Activated gamma-delta T cell treated with Interleukin-2 at 50 U/mL for 16 hours (primary cell): ENCODE results near the gene MXRA8.

ENCODE experiments used
- DNase-seq: peaks from one replicate; pipeline ENCODE4 v3.0.0-alpha.2; 2020

Gene MXRA8

DNA sequence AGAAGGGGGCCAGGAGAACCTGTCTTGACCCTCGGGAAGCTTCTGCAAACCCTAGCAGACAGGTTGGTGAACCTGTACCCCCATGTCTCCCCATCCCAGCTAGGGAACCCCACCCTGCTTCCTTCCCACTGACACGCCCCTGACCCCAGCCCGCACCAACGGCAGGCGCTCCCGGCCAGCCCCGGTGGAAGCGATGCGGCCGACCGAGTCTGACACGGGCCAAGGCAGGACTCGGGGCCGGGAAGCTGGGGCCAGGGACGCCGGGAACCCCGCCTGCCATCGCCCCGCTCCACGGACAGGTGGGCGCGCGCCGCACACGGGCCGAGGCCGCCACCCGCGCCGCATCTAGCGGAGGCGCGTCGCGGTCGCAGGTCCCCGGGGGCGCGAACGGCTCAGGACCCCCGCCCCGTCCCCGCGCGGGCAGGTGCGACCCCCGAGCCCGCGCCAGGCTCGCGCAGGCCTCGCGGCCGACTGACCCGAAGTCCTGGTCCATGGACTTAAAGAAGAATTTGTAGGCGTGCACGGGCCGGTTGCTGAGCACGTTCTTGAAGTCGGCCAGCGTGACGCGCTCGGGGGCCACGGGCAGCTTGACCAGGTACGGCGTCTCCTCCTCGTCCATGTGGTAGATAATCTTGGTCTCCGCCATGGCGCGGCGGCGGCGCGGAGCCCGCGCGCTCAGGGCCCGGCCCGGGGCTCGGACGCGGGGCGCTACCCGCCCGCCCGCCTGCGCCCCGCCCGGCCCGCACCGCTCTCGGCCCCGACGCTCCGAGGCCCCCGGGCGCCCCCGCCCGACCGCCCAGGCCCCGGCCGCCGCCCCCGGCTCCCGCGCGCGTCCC is 9.7 kb downstream of the MXRA8 start:
- DNase-seq, result no peak

GRCh38 chr1:1347663-1348419 is 10.5 kb downstream of the MXRA8 start:
- DNase-seq, result no peak

- DNase-seq, result no peak
These were observed 11.2 kb downstream of the MXRA8 start for GRCh38 chr1:1347026-1347595.

DNA sequence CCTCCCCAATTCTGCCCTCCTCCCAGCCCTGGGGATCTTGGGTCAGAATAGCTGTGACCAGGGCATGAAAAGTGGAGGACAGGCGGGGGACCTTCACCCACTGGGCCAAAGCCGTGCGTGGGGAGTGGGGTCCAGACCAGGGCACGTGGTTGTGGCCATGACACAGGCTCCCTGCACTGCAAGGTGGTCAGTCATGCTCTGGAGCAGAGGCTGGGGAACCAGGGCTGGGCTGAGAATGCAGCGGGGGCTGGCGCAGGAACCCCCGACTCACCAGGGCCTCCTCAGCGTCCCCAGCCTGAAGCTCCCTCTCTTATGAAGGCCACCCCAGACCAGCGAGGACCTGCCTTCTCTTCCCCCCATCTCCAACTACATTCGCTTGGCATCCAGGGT is 11.9 kb downstream of the MXRA8 start:
- no peak for DNase-seq

DNA sequence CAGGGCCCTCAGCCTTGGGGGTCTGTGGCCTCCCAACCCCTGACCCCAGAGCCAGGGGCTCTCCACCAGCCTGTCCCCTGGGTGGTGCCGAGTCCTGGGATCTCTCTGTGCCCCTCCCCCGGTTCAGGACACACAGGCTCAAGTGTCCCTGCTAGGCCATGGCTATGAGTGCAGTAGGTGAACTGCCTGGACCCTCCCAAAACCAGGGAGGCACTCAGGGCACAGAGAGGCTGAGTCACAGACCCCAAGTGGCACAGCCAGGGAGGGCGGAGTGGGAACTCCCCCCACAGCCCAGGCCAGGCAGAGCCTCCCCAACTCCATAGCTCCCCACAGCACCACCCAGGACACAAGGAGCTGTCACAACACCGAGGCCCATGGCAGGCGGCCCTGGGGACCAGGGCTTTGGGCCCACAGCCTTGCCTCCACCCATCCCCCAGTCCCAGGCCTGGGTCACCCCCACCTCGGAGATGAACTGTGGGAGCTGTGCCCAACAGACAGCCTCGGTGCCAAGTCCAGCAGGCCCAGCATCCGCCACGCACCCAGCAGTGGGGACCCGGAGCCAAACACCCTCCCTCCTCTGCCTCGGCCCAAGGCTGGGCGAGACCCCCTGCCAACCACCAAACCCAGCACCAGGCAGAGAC is 12.4 kb downstream of the MXRA8 start:
- DNase-seq, result no peak

GRCh38 chr1:1345384-1345783 is 13.0 kb downstream of the MXRA8 start:
- no peak for DNase-seq

GRCh38 chr1:1344655-1345361 is 13.5 kb downstream of the MXRA8 start:
- DNase-seq, result no peak

GRCh38 chr1:1343811-1344421 is 14.4 kb downstream of the MXRA8 start:
- DNase-seq, result no peak

- DNase-seq, result no peak
These were observed 15.7 kb downstream of the MXRA8 start for GRCh38 chr1:1342584-1343115.

DNA sequence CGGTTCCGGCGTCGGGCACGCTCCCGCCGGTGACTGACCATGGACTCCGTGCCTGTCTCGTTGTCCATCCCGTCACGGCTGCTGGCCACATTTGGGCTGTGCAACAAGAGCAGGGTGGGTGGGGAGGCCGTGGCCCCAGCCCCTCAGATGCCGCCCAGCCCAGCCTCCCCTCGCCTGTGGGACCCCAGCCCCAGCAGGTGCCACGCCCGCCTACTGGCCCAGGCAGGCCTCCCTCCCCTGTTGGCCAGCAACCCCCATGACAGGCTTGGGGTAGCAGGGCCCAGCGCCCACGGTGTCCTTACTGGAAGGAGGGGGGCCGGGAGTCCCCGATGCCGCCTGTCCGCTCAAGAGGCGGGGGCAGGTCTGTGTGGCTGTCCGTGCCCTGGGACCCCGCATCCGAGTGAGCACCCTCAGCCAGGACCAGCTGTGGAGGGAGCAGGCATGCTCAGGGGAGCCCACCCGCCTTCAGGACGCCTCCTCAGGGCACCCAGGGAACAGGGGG is 16.2 kb downstream of the MXRA8 start:
- DNase-seq, result no peak

DNA sequence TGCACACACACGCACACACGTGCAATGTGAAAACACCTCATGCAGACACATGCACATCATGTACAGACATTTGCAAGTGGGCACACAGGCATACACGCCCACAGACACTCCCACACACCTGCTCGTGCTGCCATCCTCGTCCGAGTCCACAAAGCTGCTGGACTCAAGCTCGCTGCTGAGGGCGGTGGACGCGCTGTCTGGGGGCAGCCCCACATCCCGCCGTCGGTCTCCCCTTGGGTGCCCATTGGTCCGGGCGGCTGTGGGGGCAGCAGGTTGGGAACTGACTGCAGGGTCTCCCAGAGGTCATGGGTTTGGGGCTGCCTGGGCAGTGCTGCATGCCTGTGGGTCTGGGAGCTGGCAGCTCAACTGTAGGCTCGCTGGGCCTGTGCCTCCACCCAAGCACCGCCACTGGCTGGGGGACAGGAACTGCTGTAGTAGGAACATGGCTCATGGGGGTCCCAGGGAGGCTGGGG is 16.8 kb downstream of the MXRA8 start:
- no peak for DNase-seq

DNA sequence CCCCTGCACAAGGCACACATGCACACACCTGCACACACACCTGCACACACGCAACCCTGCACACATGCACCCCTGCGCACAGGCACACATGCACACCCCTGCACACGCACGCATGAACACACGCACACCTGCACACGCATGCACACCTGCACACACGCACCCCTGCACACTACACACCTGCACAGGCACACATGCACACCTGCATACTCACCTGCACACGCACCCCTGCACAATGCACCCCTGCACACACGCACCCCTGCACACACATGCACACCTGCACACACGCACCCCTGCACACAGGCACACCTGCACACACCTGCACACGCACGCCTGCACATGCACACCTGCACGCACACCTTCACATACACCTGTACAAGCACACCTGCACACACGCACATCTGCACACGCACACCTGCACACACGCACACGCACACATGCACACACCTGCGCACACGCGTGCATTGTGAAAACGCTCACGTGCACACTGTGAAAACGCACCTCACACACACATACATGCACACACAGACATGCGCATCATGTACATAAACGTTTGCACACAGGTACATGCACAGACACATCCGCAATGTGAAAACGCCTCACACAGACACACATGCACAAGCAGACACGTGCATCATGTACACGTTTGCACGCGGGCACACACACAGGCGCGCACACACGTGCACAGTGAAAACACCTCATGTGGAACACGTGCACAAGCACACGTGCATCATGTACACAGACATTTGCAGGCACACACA is 17.4 kb downstream of the MXRA8 start:
- DNase-seq, result no peak

DNA sequence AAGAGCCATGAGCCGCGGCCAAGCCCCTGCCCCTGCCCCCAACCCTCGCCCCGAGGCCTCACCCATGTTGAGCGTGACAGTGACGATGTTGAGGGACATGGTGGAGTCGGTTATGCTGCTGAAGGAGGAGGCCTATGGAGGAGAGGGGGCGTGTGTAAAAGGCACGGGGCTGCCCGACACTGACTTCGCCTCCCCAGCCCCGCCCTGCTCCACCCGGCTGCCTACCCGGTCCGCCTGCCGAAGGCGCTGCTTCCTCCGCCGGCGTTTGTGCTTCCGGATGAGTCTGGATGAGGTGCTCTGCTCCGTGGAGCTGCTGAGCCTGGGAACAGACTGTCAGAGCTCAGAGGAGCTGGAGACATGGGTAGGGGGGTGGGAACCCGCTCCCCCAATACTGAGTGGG is 18.2 kb downstream of the MXRA8 start:
- DNase-seq, result no peak

DNA sequence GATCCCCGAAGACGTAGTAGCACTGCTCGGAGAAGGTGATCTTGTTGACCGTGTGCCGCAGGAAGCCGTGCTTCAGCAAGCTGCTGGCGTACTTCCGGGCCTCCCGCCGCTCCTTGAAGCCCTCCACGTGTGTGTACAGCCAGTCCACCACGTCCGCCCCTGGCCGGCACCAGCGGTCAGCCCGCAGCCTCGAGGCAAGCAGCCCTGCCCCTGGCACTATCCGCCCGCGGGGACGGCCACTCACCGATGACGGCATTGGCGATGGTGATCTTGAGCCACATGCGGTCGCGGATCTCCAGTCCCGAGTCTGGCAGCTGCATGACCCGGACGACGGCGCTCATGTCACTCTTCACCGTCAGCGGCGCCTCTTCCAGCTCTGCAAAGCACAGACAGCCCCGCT is 20.1 kb downstream of the MXRA8 start:
- no peak for DNase-seq

GRCh38 chr1:1337793-1338147 is 20.6 kb downstream of the MXRA8 start:
- no peak for DNase-seq

DNA sequence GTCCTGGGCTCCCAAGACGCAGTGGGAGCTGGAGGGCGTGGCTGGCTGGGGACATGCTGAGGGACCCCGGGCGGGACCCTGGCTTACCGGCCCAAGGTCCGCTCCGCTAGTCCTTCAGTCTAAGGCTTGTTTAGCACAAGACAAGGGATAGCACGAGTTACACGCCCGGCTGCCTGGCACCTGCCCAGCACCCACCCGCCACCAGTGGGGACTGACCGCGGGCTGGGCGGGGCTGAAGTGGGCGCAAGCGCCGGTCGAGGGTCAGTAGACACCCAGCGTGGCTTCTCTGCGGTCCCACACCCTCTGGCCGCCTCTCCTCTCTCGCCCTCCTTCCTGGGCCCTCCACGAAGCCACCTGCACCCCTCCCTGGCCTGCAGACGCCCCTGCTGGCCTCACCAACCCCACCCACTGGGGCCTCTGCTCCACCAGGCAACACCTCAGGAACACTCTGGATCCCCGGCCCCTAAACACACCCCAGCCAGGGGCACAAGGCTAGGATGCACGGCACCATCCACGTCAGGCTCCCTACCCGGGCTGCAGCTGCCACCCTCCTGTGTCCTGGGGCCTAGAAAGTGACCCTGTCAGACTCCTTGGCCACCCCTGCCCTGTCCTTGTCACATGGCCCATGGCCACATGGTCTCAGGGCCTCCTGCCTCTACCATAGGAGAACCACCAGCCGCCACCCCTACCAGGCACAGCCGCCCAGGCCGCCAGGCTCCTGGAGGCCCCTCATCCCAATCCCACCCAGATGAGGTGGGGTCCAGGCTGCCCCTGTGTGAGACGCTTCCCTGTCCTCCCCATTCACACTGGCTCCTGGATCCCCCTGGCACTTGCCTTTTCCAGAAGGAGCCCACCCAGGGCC is 21.2 kb downstream of the MXRA8 start:
- DNase-seq, result no peak

DNA sequence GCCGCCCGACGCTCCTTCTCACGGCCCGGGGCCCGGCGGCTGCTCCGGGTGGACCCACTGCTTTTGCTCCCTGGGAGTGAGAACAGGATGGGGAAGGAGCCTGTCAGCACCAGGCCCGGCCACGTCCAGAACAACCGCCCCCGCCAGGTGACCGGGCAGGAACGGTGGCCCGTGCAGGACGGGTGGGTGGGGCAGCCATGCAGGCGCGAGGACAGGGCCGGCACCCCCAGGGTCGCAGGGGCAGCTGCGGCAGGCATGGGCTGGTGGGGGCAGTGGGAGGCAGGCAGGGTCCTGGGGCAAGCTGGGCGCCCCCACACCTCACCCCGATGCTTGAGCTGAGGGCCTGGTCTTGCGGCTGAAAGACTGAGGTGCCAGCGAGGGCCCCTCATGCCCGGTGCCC is 21.9 kb downstream of the MXRA8 start:
- DNase-seq, result no peak

DNA sequence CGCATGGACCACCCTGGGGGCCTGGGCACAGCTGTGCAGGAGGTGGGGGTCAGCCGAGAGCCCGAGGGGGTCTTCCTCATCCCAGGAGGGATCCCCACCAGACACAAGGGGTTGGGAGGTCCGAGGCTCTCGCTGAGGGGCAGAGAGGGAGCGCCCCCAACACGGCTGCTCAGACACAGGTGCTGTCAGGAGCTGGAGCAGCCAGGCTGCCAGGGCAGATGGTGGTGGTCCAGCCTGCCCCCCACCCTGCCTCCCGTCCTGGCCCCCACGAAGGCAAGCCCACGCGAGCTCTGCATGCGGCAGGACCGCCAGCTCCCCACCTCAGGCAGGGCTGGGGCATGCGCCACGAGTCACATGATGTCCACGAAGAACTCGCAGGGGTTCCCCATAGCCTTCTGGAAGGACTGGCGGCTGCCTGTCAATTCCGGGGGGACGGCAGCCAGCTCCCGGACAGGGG is 22.5 kb downstream of the MXRA8 start:
- DNase-seq, result no peak

DNA sequence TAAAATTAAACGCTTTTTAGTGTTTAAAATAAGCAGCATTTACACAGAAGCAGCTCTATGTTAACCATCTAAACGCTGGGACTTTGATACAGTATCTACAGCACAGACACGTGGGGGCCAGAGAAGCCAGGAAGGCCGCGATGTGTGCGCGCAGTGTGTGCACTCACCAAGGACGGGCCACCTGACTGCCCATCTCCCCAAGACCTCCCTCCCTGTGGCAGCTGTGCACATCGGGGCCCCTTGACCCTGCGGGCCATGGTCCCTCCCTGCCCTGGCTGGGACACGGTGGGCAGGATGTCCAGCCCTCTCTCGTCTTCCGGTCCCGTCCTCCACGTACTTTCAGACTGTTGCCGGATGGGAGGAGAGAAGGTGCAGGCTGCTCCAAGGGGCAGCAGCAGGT is 23.1 kb downstream of the MXRA8 start:
- DNase-seq, result no peak

DNA sequence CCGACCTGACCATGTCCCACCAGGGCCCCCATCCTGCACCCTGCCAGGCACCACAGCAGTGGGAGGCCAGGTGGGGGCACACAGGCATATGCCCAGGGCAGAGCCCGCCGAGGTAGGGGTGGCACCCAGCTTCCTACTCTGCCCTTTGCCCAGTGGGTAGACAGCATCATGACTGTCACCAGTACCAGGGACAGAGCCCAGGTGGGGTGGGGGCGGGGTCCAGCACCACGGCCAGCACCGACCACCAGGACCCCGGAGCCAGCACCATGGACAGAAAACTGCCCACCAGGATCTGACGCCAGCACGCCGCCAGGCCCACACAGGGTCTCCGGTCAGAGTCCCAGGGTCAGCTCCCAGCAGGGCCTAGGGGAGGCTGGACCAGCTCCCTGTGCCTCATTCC is 23.5 kb downstream of the MXRA8 start:
- DNase-seq, result no peak
